H1 (cell line): ENCODE measurements around the gene P2RY14. TPM values are rescaled to one million over a fixed set of nuclear protein-coding genes. Genes with fewer than 3 reads are reported as not detected.

ENCODE experiments used
- CTCF ChIA-PET: fragments of 300-600 bp; sonication (Branson Sonifier 250); formaldehyde crosslinking; loops from one replicate; lab custom pipeline; 2021; ENCODE audit not compliant: partially characterized antibody; lab: Charles Lee
- POLR2A ChIA-PET: fragments of 300-600 bp; sonication (Branson Sonifier 250); formaldehyde crosslinking; loops from one replicate; lab custom pipeline; 2021; ENCODE audit warnings: inconsistent platforms; ENCODE audit not compliant: partially characterized antibody; lab: Charles Lee
- DNase-seq, 2 experiments: peaks; one replicate each; pipeline versions ENCODE4 v3.0.0 to v3.0.0-alpha.2; 2010 to 2022; ENCODE audit warnings: low spot score in 2 of 2, low read depth in 1 of 2, mixed read lengths in 1 of 2
- FAIRE-seq: peaks from 2 replicates; lab custom pipeline; 2011; peaks lifted over from hg19 to GRCh38; lab: Jason Lieb, UNC
- H2AFZ ChIP-seq: 2 replicates; pipeline ENCODE4 v1.8.1; 2012; ENCODE audit warnings: low read length, inconsistent platforms
- H2AK5ac ChIP-seq: 2 replicates; pipeline ENCODE4 v1.6.1; 2013; ENCODE audit warnings: low read depth, low read length
- H2BK120ac ChIP-seq: replicated peaks from 2 replicates; pipeline ENCODE3; 2013; ENCODE audit warnings: low read depth, low read length, inconsistent platforms
- H2BK12ac ChIP-seq: 2 replicates; pipeline ENCODE4 v1.6.1; 2013; ENCODE audit warnings: low read depth, low read length
- H2BK15ac ChIP-seq: 2 replicates; pipeline ENCODE4 v1.6.1; 2013; ENCODE audit warnings: low read length
- H2BK20ac ChIP-seq: 2 replicates; pipeline ENCODE4 v1.6.1; 2013; ENCODE audit warnings: low read length
- H2BK5ac ChIP-seq: 2 replicates; pipeline ENCODE4 v1.6.1; 2013; ENCODE audit warnings: low read depth, low read length
- H3K14ac ChIP-seq: 2 replicates; pipeline ENCODE4 v1.6.1; 2013; ENCODE audit warnings: inconsistent platforms; ENCODE audit not compliant: insufficient read length
- H3K18ac ChIP-seq: 2 replicates; pipeline ENCODE4 v1.6.1; 2013; ENCODE audit warnings: low read length; ENCODE audit errors: extremely low read depth
- H3K23ac ChIP-seq: 2 replicates; pipeline ENCODE4 v1.6.1; 2013; ENCODE audit warnings: inconsistent platforms; ENCODE audit not compliant: insufficient read length
- H3K23me2 ChIP-seq: 2 replicates; pipeline ENCODE4 v1.6.1; 2013; ENCODE audit warnings: low read depth, low read length
- H3K27ac ChIP-seq: 2 replicates; pipeline ENCODE4 v1.6.1; 2011; ENCODE audit warnings: low read depth, low read length, inconsistent platforms
- H3K27me3 ChIP-seq, 4 experiments: replicated peaks in 1 of 4; 1 replicate in 1 of 4; 2 replicates in 3 of 4; pipeline versions ENCODE4 v1.6.1 to v1.8.1; 2011 to 2013; ENCODE audit warnings: low read length in 3 of 4, mild to moderate bottlenecking in 3 of 4, inconsistent platforms in 2 of 4, mixed read lengths in 2 of 4, moderate library complexity in 1 of 4; ENCODE audit not compliant: control insufficient read depth in 3 of 4, insufficient read depth in 3 of 4; ENCODE audit errors: extremely low read depth in 1 of 4
- H3K36me3 ChIP-seq, 4 experiments: 2 replicates each; pipeline versions ENCODE4 v1.6.1 to v1.8.1; 2011 to 2013; ENCODE audit warnings: mild to moderate bottlenecking in 4 of 4, low read length in 3 of 4, moderate library complexity in 2 of 4, control low read depth in 1 of 4, inconsistent platforms in 1 of 4; ENCODE audit not compliant: insufficient read depth in 4 of 4, control insufficient read depth in 2 of 4
- H3K4ac ChIP-seq: replicated peaks from 2 replicates; pipeline ENCODE3; 2013; ENCODE audit warnings: low read length, low read depth, mixed read lengths, inconsistent platforms; ENCODE audit not compliant: insufficient read length
- H3K4me1 ChIP-seq, 4 experiments: replicated peaks in 1 of 4; 1 replicate in 1 of 4; 2 replicates in 3 of 4; pipeline versions ENCODE4 v1.6.1 to v1.8.1; 2011 to 2013; ENCODE audit warnings: low read length in 3 of 4, inconsistent platforms in 2 of 4, mixed read lengths in 1 of 4; ENCODE audit not compliant: insufficient read depth in 4 of 4, control insufficient read depth in 3 of 4
- H3K4me2 ChIP-seq, 2 experiments: 2 replicates each; pipeline versions ENCODE4 v1.6.1 to v1.8.1; 2011 to 2013; ENCODE audit warnings: low read depth in 2 of 2, low read length in 2 of 2, control low read depth in 1 of 2, inconsistent platforms in 1 of 2, mild to moderate bottlenecking in 1 of 2; ENCODE audit not compliant: insufficient read depth in 1 of 2
- H3K4me3 ChIP-seq, 4 experiments: fragments of 200-600, 300-600 bp in 1 of 4; sonication (generic), shearing (Covaris generic), sonication (Bioruptor Twin) in 1 of 4; 2 replicates each; pipeline versions ENCODE4 v1.5.1 to v1.8.1; 2011 to 2016; ENCODE audit warnings: low read length in 4 of 4, low read depth in 3 of 4, control low read depth in 2 of 4, inconsistent platforms in 2 of 4, mild to moderate bottlenecking in 2 of 4, mixed read lengths in 1 of 4, moderate library complexity in 1 of 4; ENCODE audit not compliant: insufficient read depth in 2 of 4; ENCODE audit errors: extremely low read depth in 1 of 4
- H3K56ac ChIP-seq: replicated peaks from 2 replicates; pipeline ENCODE3; 2013; ENCODE audit warnings: low read depth, mild to moderate bottlenecking, mixed read lengths, low read length, inconsistent platforms; ENCODE audit not compliant: insufficient read length
- H3K79me1 ChIP-seq: 2 replicates; pipeline ENCODE4 v1.6.1; 2013; ENCODE audit warnings: low read depth, low read length, control low read depth
- H3K79me2 ChIP-seq, 2 experiments: 2 replicates each; pipeline versions ENCODE4 v1.6.1 to v1.8.1; 2012 to 2013; ENCODE audit warnings: low read length in 2 of 2, mild to moderate bottlenecking in 2 of 2, inconsistent platforms in 1 of 2; ENCODE audit not compliant: insufficient read depth in 2 of 2, control insufficient read depth in 1 of 2
- H3K9ac ChIP-seq, 4 experiments: replicated peaks in 1 of 4; 1 replicate in 1 of 4; 2 replicates in 3 of 4; pipeline versions ENCODE4 v1.6.1 to v1.8.1; 2011 to 2013; ENCODE audit warnings: low read depth in 3 of 4, low read length in 3 of 4, control low read depth in 2 of 4, mild to moderate bottlenecking in 2 of 4, moderate library complexity in 2 of 4, inconsistent platforms in 1 of 4; ENCODE audit errors: extremely low read depth in 1 of 4
- H3K9me3 ChIP-seq, 2 experiments: 2 replicates each; pipeline versions ENCODE4 v1.6.1 to v1.8.1; 2012 to 2013; ENCODE audit warnings: mild to moderate bottlenecking in 2 of 2, moderate library complexity in 2 of 2, control low read depth in 1 of 2, inconsistent platforms in 1 of 2, low read depth in 1 of 2, low read length in 1 of 2, mixed read lengths in 1 of 2; ENCODE audit not compliant: insufficient read depth in 2 of 2
- H4K20me1 ChIP-seq, 2 experiments: replicated peaks in 1 of 2; 2 replicates each; pipeline versions ENCODE3 to v1.8.1; 2011 to 2013; ENCODE audit warnings: inconsistent platforms in 2 of 2, low read length in 2 of 2, mild to moderate bottlenecking in 1 of 2; ENCODE audit not compliant: insufficient read depth in 2 of 2, control insufficient read depth in 1 of 2
- H4K5ac ChIP-seq: 2 replicates; pipeline ENCODE4 v1.6.1; 2013; ENCODE audit warnings: low read length, low read depth, mixed read lengths, inconsistent platforms; ENCODE audit not compliant: insufficient read length
- H4K8ac ChIP-seq: 2 replicates; pipeline ENCODE4 v1.8.0; 2013; ENCODE audit warnings: mild to moderate bottlenecking, moderate library complexity, low read length, inconsistent platforms; ENCODE audit not compliant: insufficient read depth; ENCODE audit errors: extremely low read depth
- H4K91ac ChIP-seq: replicated peaks from 2 replicates; pipeline ENCODE3; 2013; ENCODE audit warnings: low read length, mixed read lengths, inconsistent platforms; ENCODE audit not compliant: insufficient read length
- ASH2L ChIP-seq: fragments of 200-600, 300-600 bp; sonication (generic); IDR thresholded peaks from one replicate; pipeline ENCODE4 v1.7.1; 2017; ENCODE audit warnings: low read length
- BCL11A ChIP-seq, 2 experiments: IDR thresholded peaks; one replicate each; pipeline ENCODE4 v1.6.1; 2011; ENCODE audit warnings: low read depth in 2 of 2, low read length in 2 of 2, mild to moderate bottlenecking in 2 of 2
- MAFK ChIP-seq: IDR thresholded peaks from 2 replicates; pipeline ENCODE4 v1.6.1; 2012; ENCODE audit warnings: low read depth, mild to moderate bottlenecking, improper control_type of control experiment, low read length
- SP4 ChIP-seq: IDR thresholded peaks from 2 replicates; pipeline ENCODE4 v1.6.1; 2012; ENCODE audit warnings: low read length, inconsistent platforms
- TAF7 ChIP-seq: optimal IDR thresholded peaks from 2 replicates; pipeline ENCODE3; 2011; ENCODE audit warnings: low read depth, mild to moderate bottlenecking, inconsistent platforms, low read length, moderate library complexity, borderline replicate concordance
- TCF12 ChIP-seq: IDR thresholded peaks from 2 replicates; pipeline ENCODE4 v1.6.1; 2011; ENCODE audit warnings: low read depth, mild to moderate bottlenecking, low read length
- WGBS, 2 experiments: shearing (Covaris generic) in 1 of 2; methylation state at CpG; one replicate each; pipeline versions ENCODE4 v1.1.6 to v1.1.7; 2013 to 2015; ENCODE audit warnings: low lambda C conversion rate in 2 of 2, mixed read lengths in 2 of 2, inconsistent platforms in 1 of 2, low coverage in 1 of 2, missing lambda C conversion rate in 1 of 2; ENCODE audit not compliant: insufficient replicate concordance in 2 of 2, insufficient coverage in 1 of 2, insufficient read length in 1 of 2; ENCODE audit errors: extremely low coverage in 1 of 2, missing lambda C conversion rate in 1 of 2; 5-methylcytosine and 5-hydroxymethylcytosine counted together
- polyA plus RNA-seq, 7 experiments: library from polyadenylated mRNA; depleted of rRNA in 3 of 7; stranded (reverse) in 5 of 7; unstranded in 2 of 7; fragments of >200 nt in 5 of 7; fragments of 200-250 nt in 2 of 7; gene quantifications; 1 replicate in 5 of 7; 2 replicates in 1 of 7; 4 replicates in 1 of 7; pipeline versions ENCODE4 v1.2.1 to v1.2.3, GENCODE V29; 2011 to 2013; ENCODE audit warnings: missing spikeins in 2 of 7, mixed read lengths in 2 of 7
- total RNA-seq: library from RNA; stranded (reverse); fragmentation: NEBNext Ultra II Directional; extraction: Animal tissue kit (Norgen Biotek cat#: 25700); gene quantifications from 2 replicates; pipeline ENCODE4 v1.2.1, GENCODE V29; 2021

P2RY14 gene
- total and polyA plus RNA-seq, 2 of the 8 experiments (the other 6 are each of a cell fraction or from before 2014, with no cell fraction given), result not detected

- H3K4me1 ChIP-seq, result no peaks in the 10 kb centered on the region
- ChIA-PET CTCF (interaction anchor here (0.6 to 4.4 kb wide), 5 partner anchors 9 to 305 kb away, joined by 3 to 18 read pairs (median 5); no protein-coding TSS in a partner anchor), POLR2A (no interaction called here)
- no peak for DNase-seq
- H4K8ac ChIP-seq, result no peak overlapping the region
- no peak overlapping the region for H3K4me2 ChIP-seq
- no peak overlapping the region for H4K5ac ChIP-seq
- H3K4ac ChIP-seq, result no peak overlapping the region
- no peaks in the 10 kb centered on the region for H3K9me3 ChIP-seq
- no peak overlapping the region for H3K56ac ChIP-seq
- no peak overlapping the region for H3K23ac ChIP-seq
- WGBS, 2 experiments, result 92% methylated on average over 6 of the region's 6 CpGs; no CpG with 5 or more reads in 1 of the 2 experiments
- H2AFZ ChIP-seq, result no peak overlapping the region
- H3K9ac ChIP-seq, result no peak overlapping the region
- H2AK5ac ChIP-seq, result no peak overlapping the region
- H4K20me1 ChIP-seq, result no peaks in the 10 kb centered on the region
- H4K91ac ChIP-seq, result no peak overlapping the region
- H3K79me2 ChIP-seq, result no peaks in the 10 kb centered on the region
- no peaks in the 10 kb centered on the region for H3K27me3 ChIP-seq
- H2BK20ac ChIP-seq, result no peak overlapping the region
- H2BK120ac ChIP-seq, result no peak overlapping the region
- FAIRE-seq, result no peak
- no peak overlapping the region for H2BK12ac ChIP-seq
- no peak overlapping the region for H3K27ac ChIP-seq
- no peak overlapping the region for H3K18ac ChIP-seq
- no peaks in the 10 kb centered on the region for H3K23me2 ChIP-seq
- H3K79me1 ChIP-seq, result no peaks in the 10 kb centered on the region
- H3K14ac ChIP-seq, result no peak overlapping the region
- no peak for TF ChIP-seq TAF7
- no peak for TF ChIP-seq TCF12
- no peak for TF ChIP-seq ASH2L
- TF ChIP-seq BCL11A (IDR thresholded peaks at IDR 0.05; ENCODE audit: low read depth in 2 of 2, low read length in 2 of 2), result no peak
- TF ChIP-seq SP4, result no peak
- TF ChIP-seq MAFK, result no peak
- TF ChIP-seq, all 59 proteins: peak for 0
- Histone ChIP-seq H3K4me3 (no peak overlapping the region), H2BK5ac (no peak overlapping the region), H2BK15ac (no peak overlapping the region), H3K36me3 (peaks cover 0 to 4% (median 0%) of the 10 kb centered on the region in 4 experiments; a peak in 2 of 8 replicates)
These were observed 80.2 kb downstream of the P2RY14 start for GRCh38 chr3:151197981-151198767.
